Peyer's patch (tissue), 4 donors: Measurements from ENCODE around the gene PTH.

ENCODE experiments used
- POLR2A ChIP-seq, 2 donors: fragments of 450-650 bp; IDR thresholded peaks; one replicate each; pipeline ENCODE4 v1.5.1; 2017; ENCODE audit warnings: antibody characterized with exemption in 2 of 2, mild to moderate bottlenecking in 2 of 2, moderate library complexity in 2 of 2
- TF ChIP-seq, protein P1 (sequence below), 6 experiments: fragments of 450-650 bp in 4 of 6; fragments of 200-600 bp in 2 of 6; sonication (generic) in 1 of 6; IDR thresholded peaks; one replicate each; pipeline ENCODE4 v1.5.1; 2017 to 2019; ENCODE audit warnings: antibody characterized with exemption in 6 of 6, mild to moderate bottlenecking in 3 of 6, moderate library complexity in 1 of 6

DNA sequence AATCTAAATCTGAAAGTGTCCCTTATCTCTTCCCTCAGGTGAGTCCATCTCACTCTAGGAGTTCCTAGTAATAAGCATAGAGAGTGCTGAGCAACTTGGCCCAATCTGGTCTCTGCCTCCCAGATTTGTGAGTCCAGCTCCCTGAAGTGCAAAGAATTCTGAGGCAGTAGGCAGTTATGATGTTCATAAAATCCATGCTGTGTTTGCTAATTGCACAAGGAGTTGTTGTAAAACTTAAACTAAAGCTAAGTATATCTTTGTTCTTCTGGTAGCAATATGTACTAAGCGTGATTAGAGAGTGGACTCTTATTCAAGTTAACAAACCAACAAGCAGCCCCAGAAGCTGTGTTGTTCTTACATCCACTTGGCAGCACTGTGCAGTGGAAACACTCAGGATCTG, 7.6 kb upstream of the PTH start:
- TF ChIP-seq, protein P1, sequence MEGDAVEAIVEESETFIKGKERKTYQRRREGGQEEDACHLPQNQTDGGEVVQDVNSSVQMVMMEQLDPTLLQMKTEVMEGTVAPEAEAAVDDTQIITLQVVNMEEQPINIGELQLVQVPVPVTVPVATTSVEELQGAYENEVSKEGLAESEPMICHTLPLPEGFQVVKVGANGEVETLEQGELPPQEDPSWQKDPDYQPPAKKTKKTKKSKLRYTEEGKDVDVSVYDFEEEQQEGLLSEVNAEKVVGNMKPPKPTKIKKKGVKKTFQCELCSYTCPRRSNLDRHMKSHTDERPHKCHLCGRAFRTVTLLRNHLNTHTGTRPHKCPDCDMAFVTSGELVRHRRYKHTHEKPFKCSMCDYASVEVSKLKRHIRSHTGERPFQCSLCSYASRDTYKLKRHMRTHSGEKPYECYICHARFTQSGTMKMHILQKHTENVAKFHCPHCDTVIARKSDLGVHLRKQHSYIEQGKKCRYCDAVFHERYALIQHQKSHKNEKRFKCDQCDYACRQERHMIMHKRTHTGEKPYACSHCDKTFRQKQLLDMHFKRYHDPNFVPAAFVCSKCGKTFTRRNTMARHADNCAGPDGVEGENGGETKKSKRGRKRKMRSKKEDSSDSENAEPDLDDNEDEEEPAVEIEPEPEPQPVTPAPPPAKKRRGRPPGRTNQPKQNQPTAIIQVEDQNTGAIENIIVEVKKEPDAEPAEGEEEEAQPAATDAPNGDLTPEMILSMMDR (IDR thresholded peaks at IDR 0.05): no peak
- TF ChIP-seq POLR2A (IDR thresholded peaks at IDR 0.05): no peak
